Mucosa of stomach (tissue), 1 donor: ENCODE measurements around the gene UNC5B.
"Not testable (repeated sequence)": the region's sequence is repeated elsewhere in the genome, so short reads cannot be mapped to it uniquely, and the experiment has no call there.

ENCODE experiments used
- H3K27me3 ChIP-seq: one replicate; pipeline ENCODE4 v1.7.0; 2013; ENCODE audit warnings: mild to moderate bottlenecking, low read length; ENCODE audit not compliant: control insufficient read depth, insufficient read depth
- H3K36me3 ChIP-seq: one replicate; pipeline ENCODE4 v1.7.0; 2013; ENCODE audit warnings: low read length; ENCODE audit not compliant: control insufficient read depth, insufficient read depth
- H3K4me1 ChIP-seq: one replicate; pipeline ENCODE4 v1.7.0; 2013; ENCODE audit warnings: mild to moderate bottlenecking, low read length; ENCODE audit not compliant: control insufficient read depth, insufficient read depth
- H3K4me3 ChIP-seq: one replicate; pipeline ENCODE4 v1.7.0; 2013; ENCODE audit warnings: low read length
- H3K9ac ChIP-seq: one replicate; pipeline ENCODE4 v1.7.0; 2013; ENCODE audit warnings: mild to moderate bottlenecking, low read length, moderate library complexity
- H3K9me3 ChIP-seq: one replicate; pipeline ENCODE4 v1.7.0; 2013; ENCODE audit warnings: mild to moderate bottlenecking, low read length, moderate library complexity; ENCODE audit not compliant: control insufficient read depth
- donor health status: Pancreatic carcinoma.

Gene UNC5B

DNA sequence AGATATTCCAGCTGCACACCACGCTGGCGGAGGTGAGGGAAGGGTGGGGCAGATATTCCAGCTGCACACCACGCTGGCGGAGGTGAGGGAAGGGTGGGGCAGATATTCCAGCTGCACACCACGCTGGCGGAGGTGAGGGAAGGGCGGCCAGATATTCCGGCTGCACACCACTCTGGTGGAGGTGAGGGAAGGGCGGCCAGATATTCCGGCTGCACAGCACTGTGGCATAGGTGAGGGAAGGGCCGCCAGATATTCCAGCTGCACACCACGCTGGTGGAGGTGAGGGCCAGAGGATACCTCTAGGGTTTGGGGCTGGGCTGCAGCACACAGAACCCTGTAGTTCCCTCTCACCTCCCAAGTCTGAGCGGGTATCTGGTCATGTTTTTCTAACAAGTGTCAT lies 84.4 kb downstream of the UNC5B start:
- not testable (repeated sequence) for H3K4me1 ChIP-seq, H3K4me3 ChIP-seq, H3K9ac ChIP-seq, H3K27me3 ChIP-seq, H3K9me3 ChIP-seq, H3K36me3 ChIP-seq

DNA sequence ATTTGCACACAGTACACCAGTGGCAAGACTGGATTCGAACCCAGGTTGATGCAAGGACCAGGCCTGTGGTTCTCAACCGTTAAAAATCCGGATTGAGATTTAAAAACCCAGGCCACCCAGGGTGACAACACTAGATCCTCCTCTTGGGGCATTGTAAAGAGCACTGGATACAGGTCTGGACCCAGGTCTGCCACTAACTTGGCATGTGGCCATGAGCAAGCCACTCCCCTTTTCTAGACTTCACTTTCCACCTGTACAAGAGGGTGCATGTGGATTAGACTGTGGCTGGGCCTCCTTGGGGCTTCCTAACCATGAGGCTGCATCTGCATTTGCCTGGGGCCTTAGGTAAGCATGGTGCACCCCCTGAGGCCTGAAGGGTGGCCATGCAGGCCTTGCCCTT lies 85.0 kb downstream of the UNC5B start:
- Histone ChIP-seq H3K4me3 (no peak overlapping the region), H3K4me1 (no peaks in the 10 kb centered on the region), H3K9me3 (no peaks in the 10 kb centered on the region), H3K36me3 (no peaks in the 10 kb centered on the region), H3K9ac (no peak overlapping the region), H3K27me3 (no peaks in the 10 kb centered on the region)

DNA sequence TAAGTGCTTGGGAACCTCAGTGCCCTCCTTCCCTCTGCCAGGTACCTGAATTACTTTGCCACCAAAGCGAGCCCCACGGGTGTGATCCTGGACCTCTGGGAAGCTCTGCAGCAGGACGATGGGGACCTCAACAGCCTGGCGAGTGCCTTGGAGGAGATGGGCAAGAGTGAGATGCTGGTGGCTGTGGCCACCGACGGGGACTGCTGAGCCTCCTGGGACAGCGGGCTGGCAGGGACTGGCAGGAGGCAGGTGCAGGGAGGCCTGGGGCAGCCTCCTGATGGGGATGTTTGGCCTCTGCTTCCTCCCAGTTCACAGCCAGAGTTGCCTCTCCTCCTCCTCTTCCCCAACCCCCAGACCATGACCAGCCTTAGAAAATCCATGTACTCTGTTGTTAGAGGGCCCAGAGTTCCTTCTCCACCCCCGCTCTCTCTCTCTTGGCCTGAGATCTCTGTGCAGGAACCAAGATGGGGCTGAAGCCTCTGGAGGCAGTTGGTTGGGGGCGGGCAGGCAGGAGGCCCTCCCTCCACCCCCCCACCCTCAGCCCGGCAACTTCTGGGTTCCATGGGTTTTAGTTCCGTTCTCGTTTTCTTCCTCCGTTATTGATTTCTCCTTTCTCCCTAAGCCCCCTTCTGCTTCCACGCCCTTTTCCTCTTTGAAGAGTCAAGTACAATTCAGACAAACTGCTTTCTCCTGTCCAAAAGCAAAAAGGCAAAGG lies 86.9 kb downstream of the UNC5B start:
- no peaks in the 10 kb centered on the region for H3K36me3 ChIP-seq
- no peak overlapping the region for H3K4me3 ChIP-seq
- no peak overlapping the region for H3K9ac ChIP-seq
- no peaks in the 10 kb centered on the region for H3K27me3 ChIP-seq
- H3K9me3 ChIP-seq, result no peaks in the 10 kb centered on the region
- H3K4me1 ChIP-seq, result no peaks in the 10 kb centered on the region

DNA sequence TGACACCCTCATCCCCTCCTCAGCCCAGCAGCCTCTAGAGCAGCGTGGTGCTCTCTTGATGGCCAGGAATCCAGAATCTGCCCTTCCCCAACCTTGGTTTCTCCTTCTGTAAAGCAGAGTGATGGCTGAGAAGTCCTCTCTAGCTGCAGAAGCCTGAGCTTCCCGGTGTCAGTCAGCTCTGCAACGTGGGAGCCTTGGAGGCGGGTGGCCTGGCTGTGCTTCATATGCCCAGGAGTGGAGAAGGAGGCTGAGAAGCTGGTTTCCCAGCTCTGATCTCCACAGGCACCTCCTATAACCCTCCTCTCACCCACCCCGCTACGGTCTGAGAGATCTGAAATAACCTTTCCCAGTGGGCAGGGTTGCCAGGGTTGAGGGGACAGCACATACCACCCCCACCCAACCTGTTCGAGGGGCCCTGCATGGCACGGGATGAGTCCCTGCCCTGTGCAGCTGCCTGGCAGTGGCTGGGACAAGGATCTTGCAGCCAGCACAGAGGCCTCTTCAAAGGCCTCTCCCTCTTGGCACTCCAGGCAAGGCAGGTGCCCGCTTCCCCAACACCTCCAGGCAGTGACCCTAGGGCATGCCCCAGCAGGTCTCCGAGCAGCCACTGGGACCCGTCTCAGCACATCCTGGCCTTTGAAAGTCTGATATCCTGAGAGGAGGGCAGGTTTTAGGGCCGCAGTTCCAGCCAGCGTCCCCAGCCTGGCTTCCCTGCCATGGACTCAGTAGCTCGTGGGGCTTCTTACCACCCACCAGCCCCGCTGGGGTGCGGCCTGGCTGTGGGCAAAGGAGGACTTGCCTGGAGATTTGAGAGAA lies 88.4 kb downstream of the UNC5B start:
- H3K4me1 ChIP-seq, result no peaks in the 10 kb centered on the region
- no peaks in the 10 kb centered on the region for H3K9me3 ChIP-seq

DNA sequence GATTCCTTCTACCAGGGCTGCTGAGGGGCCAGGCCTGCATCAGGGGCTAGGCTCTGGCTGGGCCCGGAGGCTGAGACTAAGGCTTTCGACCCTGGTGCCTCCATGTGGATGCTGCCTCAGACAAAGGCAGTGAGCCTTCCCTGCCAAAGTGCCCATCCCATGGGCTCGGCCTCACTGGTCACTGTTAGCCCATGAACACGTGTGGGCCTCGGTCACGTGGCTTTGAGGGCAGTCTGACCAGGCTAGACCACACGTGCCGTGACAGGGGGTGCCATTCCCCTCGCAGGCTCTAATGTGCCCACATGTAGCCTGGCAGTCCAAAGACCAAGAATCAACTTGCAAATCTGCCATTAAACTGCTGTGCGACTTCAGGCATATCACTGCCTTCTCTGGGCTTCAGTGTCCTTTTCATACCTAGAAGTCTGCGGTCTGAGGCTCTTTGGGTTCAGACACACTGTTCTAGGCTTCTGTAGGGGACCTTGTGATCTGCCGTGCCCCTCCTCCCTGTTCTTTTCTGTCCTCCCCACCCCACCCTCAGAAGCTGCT lies 89.1 kb downstream of the UNC5B start:
- no peak overlapping the region for H3K4me3 ChIP-seq
- H3K36me3 ChIP-seq, result no peaks in the 10 kb centered on the region
- no peaks in the 10 kb centered on the region for H3K27me3 ChIP-seq
- no peak overlapping the region for H3K9ac ChIP-seq
- H3K4me1 ChIP-seq, result no peaks in the 10 kb centered on the region
- no peaks in the 10 kb centered on the region for H3K9me3 ChIP-seq

More for the DNA sequence above, 88.4 kb downstream of the UNC5B start:
- Histone ChIP-seq H3K36me3 (no peaks in the 10 kb centered on the region), H3K4me3 (no peak overlapping the region), H3K27me3 (no peaks in the 10 kb centered on the region), H3K9ac (no peak overlapping the region)

DNA sequence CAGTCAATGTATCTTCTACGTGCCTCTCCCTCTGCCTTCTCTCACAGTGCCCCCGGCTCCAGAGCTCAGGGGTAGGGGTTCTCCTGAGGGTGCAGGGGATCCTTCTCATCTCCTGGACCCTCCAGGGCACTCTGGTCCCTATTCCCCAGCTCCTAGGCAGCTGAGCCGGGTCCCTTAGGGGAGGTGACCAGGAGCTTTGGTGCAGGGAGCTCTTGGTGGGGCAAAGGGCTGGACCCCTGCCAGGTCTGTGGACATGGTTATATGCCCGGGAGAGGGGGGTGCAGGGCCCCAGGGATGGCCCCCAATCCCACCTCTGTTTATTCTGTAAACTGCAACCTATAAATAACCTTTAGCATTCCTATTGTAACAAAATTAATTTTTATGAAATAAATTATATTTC lies 90.1 kb downstream of the UNC5B start:
- no peaks in the 10 kb centered on the region for H3K9me3 ChIP-seq
- H3K4me3 ChIP-seq, result no peak overlapping the region
- H3K9ac ChIP-seq, result no peak overlapping the region
- H3K4me1 ChIP-seq, result no peaks in the 10 kb centered on the region
- no peaks in the 10 kb centered on the region for H3K27me3 ChIP-seq
- H3K36me3 ChIP-seq, result no peaks in the 10 kb centered on the region

DNA sequence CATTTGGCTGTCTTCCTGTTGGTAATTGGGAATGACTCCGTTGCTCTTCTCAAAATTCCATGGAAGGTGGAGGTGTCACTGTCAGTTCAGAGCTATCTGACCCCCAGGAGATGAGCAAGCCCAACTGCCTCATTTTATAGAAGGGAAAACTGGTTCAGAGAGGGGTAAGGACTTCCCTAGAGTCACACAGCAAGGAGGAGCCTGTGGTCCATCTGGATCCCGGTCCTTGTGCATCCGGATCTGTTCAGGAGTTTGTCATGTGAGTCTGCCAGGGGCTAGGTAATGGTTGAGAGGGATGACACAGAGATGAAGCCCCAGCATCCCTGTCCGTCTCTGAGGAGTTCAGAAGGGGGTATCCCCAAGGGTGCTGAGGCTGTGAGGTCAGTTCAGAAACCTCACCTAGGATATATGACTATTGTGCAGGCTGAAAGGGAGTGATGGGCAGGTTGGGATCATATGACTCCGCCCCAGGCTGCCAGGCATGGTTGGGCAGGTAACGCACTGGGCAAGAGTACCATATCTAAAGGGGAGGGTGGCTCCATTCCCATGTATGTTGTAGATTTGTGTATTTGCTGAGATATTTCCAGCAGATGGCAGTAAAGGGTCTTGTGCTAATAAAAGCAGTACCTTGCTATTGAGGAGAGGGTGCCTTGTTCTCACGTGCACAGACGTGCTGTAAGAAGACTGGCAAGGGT lies 90.7 kb downstream of the UNC5B start:
- H3K9ac ChIP-seq, result no peak overlapping the region

DNA sequence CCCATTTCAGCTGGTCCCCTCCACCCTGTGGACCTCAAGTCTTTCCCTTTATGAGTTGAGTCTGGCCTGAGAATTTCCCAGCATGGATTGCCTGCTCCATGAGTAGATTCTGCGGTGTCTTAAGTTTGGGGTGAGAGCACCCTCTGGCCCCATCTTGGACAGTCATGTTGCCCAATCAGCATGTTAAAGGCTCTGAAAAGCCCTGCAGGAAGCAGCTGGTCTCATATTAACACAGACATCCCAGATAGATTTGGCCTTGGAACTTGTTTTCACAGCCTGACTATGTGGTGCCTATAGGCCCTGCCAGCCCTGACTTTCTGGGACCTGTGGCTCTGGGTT lies 91.2 kb downstream of the UNC5B start:
- H3K36me3 ChIP-seq, result no peaks in the 10 kb centered on the region
- no peaks in the 10 kb centered on the region for H3K9me3 ChIP-seq
- no peaks in the 10 kb centered on the region for H3K27me3 ChIP-seq
- no peak overlapping the region for H3K9ac ChIP-seq
- no peaks in the 10 kb centered on the region for H3K4me1 ChIP-seq
- no peak overlapping the region for H3K4me3 ChIP-seq

More for the DNA sequence above, 90.7 kb downstream of the UNC5B start:
- no peaks in the 10 kb centered on the region for H3K4me1 ChIP-seq
- no peaks in the 10 kb centered on the region for H3K9me3 ChIP-seq
- no peaks in the 10 kb centered on the region for H3K27me3 ChIP-seq
- H3K4me3 ChIP-seq, result no peak overlapping the region
- H3K36me3 ChIP-seq, result no peaks in the 10 kb centered on the region

DNA sequence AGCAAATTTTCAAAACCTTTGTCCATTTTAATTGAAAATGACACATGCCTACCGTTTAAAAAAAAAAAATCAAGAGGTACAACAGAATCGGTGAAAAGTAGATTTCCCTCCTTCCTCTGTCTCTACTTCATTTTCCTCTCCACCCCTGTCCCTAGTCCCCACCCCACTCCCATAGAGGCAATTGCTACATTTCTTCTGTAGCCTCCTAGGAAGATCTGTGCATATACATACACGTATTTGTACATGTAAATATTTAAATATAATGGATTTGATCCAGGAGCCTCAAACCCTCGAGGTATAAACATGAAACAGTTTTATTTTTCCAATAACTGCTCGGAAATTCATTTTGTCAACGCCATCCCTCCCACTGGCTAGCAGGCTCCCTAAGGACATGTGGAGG lies 92.5 kb downstream of the UNC5B start:
- H3K36me3 ChIP-seq, result no peaks in the 10 kb centered on the region
- H3K9ac ChIP-seq, result no peak overlapping the region
- no peaks in the 10 kb centered on the region for H3K27me3 ChIP-seq
- no peak overlapping the region for H3K4me3 ChIP-seq
- H3K4me1 ChIP-seq, result no peaks in the 10 kb centered on the region
- H3K9me3 ChIP-seq, result no peaks in the 10 kb centered on the region

DNA sequence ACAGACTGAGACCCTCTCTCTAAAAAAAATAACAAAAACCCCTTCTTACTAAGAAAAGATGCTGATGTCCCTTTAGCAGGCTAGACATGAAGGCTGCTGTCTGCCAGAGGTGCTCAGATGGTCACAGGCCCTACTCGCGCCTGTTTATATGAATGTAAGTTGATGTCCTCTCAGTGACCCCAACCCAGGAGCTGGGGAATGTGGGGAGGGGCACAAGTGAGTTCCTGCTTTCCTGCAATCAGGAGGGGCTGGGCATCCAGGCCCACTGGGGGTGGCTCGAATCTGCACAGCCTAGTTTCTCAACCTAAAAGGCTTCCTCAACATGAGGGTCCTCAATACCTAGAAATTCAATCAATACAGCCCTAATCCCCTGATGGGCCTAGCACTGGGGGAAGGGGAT lies 94.6 kb downstream of the UNC5B start:
- no peak overlapping the region for H3K4me3 ChIP-seq
- no peaks in the 10 kb centered on the region for H3K9me3 ChIP-seq
- no peaks in the 10 kb centered on the region for H3K27me3 ChIP-seq
- H3K9ac ChIP-seq, result no peak overlapping the region
- H3K4me1 ChIP-seq, result no peaks in the 10 kb centered on the region
- no peaks in the 10 kb centered on the region for H3K36me3 ChIP-seq

DNA sequence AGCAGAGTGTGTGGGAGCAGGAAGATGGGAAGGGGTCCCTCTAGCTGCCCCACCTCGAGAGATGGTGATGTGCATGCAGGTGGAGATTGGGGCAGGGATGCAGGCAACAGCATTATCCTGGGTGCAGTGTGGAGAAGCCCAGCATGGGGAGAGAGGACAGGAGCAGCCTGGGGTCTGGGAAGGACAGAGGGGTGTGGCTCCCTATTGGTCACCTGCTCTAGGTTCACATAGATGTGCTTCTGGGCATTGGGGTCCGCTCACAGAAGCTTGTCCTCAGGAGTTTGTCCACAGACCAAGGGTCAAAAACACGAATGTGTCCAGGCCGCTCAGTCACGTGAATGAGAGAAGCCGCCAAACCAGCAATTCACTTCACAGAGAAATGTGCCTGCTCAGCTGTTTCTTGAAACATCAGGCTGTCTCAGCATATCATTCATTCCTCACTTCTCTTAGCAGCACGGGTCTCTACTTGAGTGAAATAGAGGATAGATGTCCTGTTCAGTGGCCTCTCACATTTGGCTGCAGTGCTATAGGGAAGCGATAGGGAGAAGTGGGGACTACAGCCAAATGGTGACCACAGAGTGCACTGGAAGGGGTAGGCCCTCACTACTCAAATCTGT lies 95.2 kb downstream of the UNC5B start:
- no peaks in the 10 kb centered on the region for H3K27me3 ChIP-seq
- H3K36me3 ChIP-seq, result no peaks in the 10 kb centered on the region
- no peak overlapping the region for H3K4me3 ChIP-seq
- no peaks in the 10 kb centered on the region for H3K9me3 ChIP-seq
- H3K4me1 ChIP-seq, result no peaks in the 10 kb centered on the region
- no peak overlapping the region for H3K9ac ChIP-seq

DNA sequence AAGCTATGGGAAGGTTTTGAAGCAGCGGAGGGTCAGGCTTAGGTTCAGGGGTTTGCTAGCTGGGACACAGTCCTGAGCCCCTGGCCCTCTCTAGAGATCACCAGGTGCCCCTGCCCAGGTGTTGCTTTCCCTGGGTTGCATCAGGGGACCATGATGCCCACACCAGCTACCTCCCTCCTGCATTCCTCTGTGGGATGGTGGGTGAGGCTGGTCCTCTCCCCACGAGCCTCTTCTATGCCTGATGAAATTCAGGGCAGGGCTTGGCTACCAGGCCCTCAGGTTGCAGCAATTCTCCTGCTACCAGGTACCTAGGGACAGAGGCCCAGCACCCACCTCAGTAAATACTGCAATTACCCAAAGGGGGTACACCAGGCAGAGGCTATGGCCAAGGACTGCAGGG lies 95.9 kb downstream of the UNC5B start:
- Histone ChIP-seq H3K9me3 (no peaks in the 10 kb centered on the region), H3K4me1 (no peaks in the 10 kb centered on the region), H3K9ac (no peak overlapping the region), H3K4me3 (no peak overlapping the region), H3K36me3 (no peaks in the 10 kb centered on the region), H3K27me3 (no peaks in the 10 kb centered on the region)
